GM23248 (cell line): ENCODE measurements around the gene UBE2R2. TPM values are rescaled to one million over a fixed set of nuclear protein-coding genes. Genes with fewer than 3 reads are reported as not detected.

Experiments
- DNase-seq: peaks from one replicate; pipeline ENCODE4 v3.0.0-alpha.2; 2015
- H2AFZ ChIP-seq: fragments of 200-600 bp; sonication (generic); 2 replicates; pipeline ENCODE4 v1.6.1; 2016; ENCODE audit warnings: antibody characterized with exemption
- H3F3A ChIP-seq: fragments of 200-600 bp; sonication (generic); 2 replicates; pipeline ENCODE4 v1.6.1; 2016; ENCODE audit warnings: mild to moderate bottlenecking, antibody characterized with exemption, mixed run types; ENCODE audit not compliant: insufficient read depth
- H3K27ac ChIP-seq: fragments of 200-600 bp; sonication (generic); 2 replicates; pipeline ENCODE4 v1.5.1; 2016; ENCODE audit warnings: mild to moderate bottlenecking
- H3K27me3 ChIP-seq: fragments of 200-600 bp; sonication (generic); replicated peaks from 2 replicates; pipeline ENCODE4 v1.6.1; 2016; ENCODE audit warnings: mild to moderate bottlenecking; ENCODE audit not compliant: insufficient read depth
- H3K36me3 ChIP-seq: fragments of 200-600 bp; sonication (generic); 2 replicates; pipeline ENCODE4 v1.6.1; 2016; ENCODE audit warnings: low read depth, mild to moderate bottlenecking
- H3K4me1 ChIP-seq: fragments of 200-600 bp; sonication (generic); 2 replicates; pipeline ENCODE4 v1.6.1; 2016; ENCODE audit warnings: mild to moderate bottlenecking; ENCODE audit not compliant: insufficient read depth
- H3K4me2 ChIP-seq: fragments of 200-600 bp; sonication (generic); one replicate; pipeline ENCODE4 v1.6.1; 2016; ENCODE audit warnings: mild to moderate bottlenecking; ENCODE audit not compliant: unreplicated experiment
- H3K4me3 ChIP-seq: fragments of 200-600 bp; sonication (generic); 2 replicates; pipeline ENCODE4 v1.5.1; 2016; ENCODE audit warnings: mild to moderate bottlenecking
- H3K79me2 ChIP-seq: fragments of 200-600 bp; sonication (generic); 2 replicates; pipeline ENCODE4 v1.6.1; 2016; ENCODE audit warnings: mild to moderate bottlenecking; ENCODE audit not compliant: insufficient read depth
- H3K9ac ChIP-seq: fragments of 200-600 bp; sonication (generic); 2 replicates; pipeline ENCODE4 v1.6.1; 2016; ENCODE audit warnings: mild to moderate bottlenecking
- H3K9me2 ChIP-seq: fragments of 200-600 bp; sonication (generic); 2 replicates; pipeline ENCODE4 v1.6.1; 2016; ENCODE audit warnings: mixed run types, mild to moderate bottlenecking, moderate library complexity; ENCODE audit not compliant: insufficient read depth
- H3K9me3 ChIP-seq: fragments of 200-600 bp; sonication (generic); one replicate; pipeline ENCODE4 v1.6.1; 2017; ENCODE audit warnings: low read depth
- H4K20me1 ChIP-seq: fragments of 200-600 bp; sonication (generic); 2 replicates; pipeline ENCODE4 v1.6.0; 2016; ENCODE audit not compliant: insufficient read depth
- EZH2 ChIP-seq: fragments of 200-600 bp; sonication (generic); IDR thresholded peaks from 2 replicates; pipeline ENCODE4 v1.6.1; 2018; ENCODE audit warnings: antibody characterized with exemption, mild to moderate bottlenecking; ENCODE audit not compliant: insufficient read depth, poor library complexity, severe bottlenecking
- EZH2phosphoT487 ChIP-seq: fragments of 200-600 bp; sonication (generic); IDR thresholded peaks from 2 replicates; pipeline ENCODE4 v1.6.1; 2018; ENCODE audit warnings: antibody characterized with exemption, moderate library complexity, mild to moderate bottlenecking, low read depth; ENCODE audit not compliant: insufficient read depth
- WGBS, 2 experiments: methylation state at CpG; one replicate each; pipeline ENCODE4 v1.1.6; 2015 to 2017; ENCODE audit warnings: low lambda C conversion rate in 2 of 2, low coverage in 1 of 2; ENCODE audit errors: missing lambda C conversion rate in 2 of 2; 5-methylcytosine and 5-hydroxymethylcytosine counted together
- in situ Hi-C: fragments of 300-500 bp; cut with MboI; formaldehyde crosslinking; loops from 2 replicates; pipeline ENCODE4 v1.15.0; 2020
- polyA plus RNA-seq: library from polyadenylated mRNA; unstranded; fragments of >200 nt; fragmentation: Nextera tagmentation; extraction: Ambion mirVana; gene quantifications from 2 replicates; pipeline ENCODE4 v1.2.1, GENCODE V29; 2016
- total RNA-seq: library from RNA; depleted of rRNA; stranded (reverse); fragments of >200 nt; shearing (Covaris generic); gene quantifications from 2 replicates; pipeline ENCODE4 v1.2.3, GENCODE V29; 2014

The UBE2R2 gene
- total and polyA plus RNA-seq, 2 experiments from 2014 or later = 16.0 to 18.9 TPM

GRCh38 chr9:33921967-33922895 is 105.3 kb downstream of the UBE2R2 start:
- H3K27me3 ChIP-seq = no peaks in the 10 kb centered on the region
- in situ Hi-C loops = no loop called here

DNA sequence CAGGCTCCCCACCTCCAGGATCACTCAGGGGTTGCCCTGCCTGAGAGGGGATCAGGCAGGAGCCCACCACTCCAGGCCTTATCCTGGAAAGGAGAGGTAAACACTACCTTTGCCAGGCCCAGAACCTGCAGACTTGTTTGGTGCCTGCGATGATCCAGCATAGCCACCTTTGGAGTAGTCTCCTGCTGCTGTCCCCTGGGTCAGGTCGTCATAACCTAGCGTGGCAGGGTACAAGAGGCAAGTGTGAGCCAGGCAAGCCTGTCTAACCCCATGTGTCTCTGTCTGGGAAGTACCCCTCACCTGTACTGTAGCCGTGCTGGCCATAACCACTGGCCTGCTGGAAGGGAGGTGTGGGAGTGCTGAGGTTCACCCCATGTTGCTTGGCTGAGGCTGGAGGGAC is 106.1 kb downstream of the UBE2R2 start:
- 93 to 98% methylated on average over 4 of the region's 4 CpGs for WGBS, 2 experiments
- no peak overlapping the region for H3K9ac ChIP-seq

More at GRCh38 chr9:33921967-33922895, 105.3 kb downstream of the UBE2R2 start:
- Histone ChIP-seq H3K9ac (no peak overlapping the region), H3K4me3 (no peak overlapping the region), H2AFZ (no peak overlapping the region), H3K9me3 (no peaks in the 10 kb centered on the region), H3K4me1 (no peaks in the 10 kb centered on the region), H3F3A (peaks cover 71% of the 10 kb centered on the region), H3K4me2 (no peak overlapping the region), H3K27ac (no peak overlapping the region), H3K79me2 (peaks cover 28% of the 10 kb centered on the region), H3K36me3 (peaks cover 55% of the 10 kb centered on the region; the same call in 1 of the 2 replicates), H3K9me2 (no peaks in the 10 kb centered on the region), H4K20me1 (no peaks in the 10 kb centered on the region)
- peak; percentile 58 for DNase-seq
- WGBS, 2 experiments = 84 to 86% methylated on average over 13 to 14 of the region's 14 CpGs
- TF ChIP-seq EZH2phosphoT487 = no peak
- no peak for TF ChIP-seq EZH2

DNA sequence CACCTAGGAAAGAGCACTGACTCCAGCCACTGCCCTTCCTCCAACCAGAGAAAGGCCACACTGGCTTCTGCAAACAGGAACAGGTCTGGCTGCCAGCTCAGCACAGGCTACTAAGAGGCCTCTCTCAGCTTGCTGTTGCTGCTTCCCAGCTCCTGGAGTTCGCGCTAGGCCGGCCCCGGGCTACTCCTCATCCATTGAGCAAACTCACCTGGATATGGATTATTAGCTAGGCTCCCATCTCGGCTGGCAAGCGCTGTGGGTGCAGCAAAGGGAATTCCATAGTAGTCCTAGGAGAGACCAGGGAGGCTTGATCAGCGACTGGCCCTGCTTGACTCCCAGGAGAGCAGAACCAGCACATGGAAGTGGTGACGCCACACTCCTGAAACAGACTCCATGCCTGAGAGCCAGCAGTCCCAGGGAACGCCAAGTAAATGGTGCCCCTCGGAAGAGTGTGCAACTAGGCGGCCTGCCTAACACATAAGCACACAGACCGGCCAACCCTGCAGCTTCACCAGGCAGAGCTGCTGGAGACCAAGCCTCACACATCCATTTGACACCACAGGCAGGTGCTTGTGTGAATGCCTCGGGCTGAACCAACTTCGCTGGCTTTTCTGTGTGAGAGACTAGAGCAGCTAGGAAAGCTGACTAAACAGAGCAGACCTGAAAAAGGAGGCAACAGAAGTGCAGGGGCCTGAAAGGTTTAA is 107.2 kb downstream of the UBE2R2 start:
- no peak for DNase-seq
- WGBS, 2 experiments = 72 to 73% methylated on average over 14 of the region's 14 CpGs
- Histone ChIP-seq H3K9me2 (no peaks in the 10 kb centered on the region), H3K27me3 (no peaks in the 10 kb centered on the region), H3K4me2 (no peak overlapping the region), H3K79me2 (peaks cover 20% of the 10 kb centered on the region; the same call in 1 of the 2 replicates), H3K36me3 (peaks cover 39% of the 10 kb centered on the region; the same call in 1 of the 2 replicates), H4K20me1 (no peaks in the 10 kb centered on the region), H3K4me3 (no peak overlapping the region), H2AFZ (no peak overlapping the region), H3F3A (peaks cover 52% of the 10 kb centered on the region), H3K27ac (no peak overlapping the region), H3K9me3 (no peaks in the 10 kb centered on the region), H3K4me1 (no peaks in the 10 kb centered on the region), H3K9ac (no peak overlapping the region)
- in situ Hi-C loops = no loop called here
- TF ChIP-seq EZH2 (no peak), EZH2phosphoT487 (no peak)

More for the DNA sequence above, 106.1 kb downstream of the UBE2R2 start:
- Histone ChIP-seq H3K4me2 (no peak overlapping the region), H3K27ac (no peak overlapping the region), H3K27me3 (no peaks in the 10 kb centered on the region), H2AFZ (no peak overlapping the region), H3K9me3 (no peaks in the 10 kb centered on the region), H3K36me3 (peaks cover 47% of the 10 kb centered on the region; the same call in 1 of the 2 replicates), H3K9me2 (no peaks in the 10 kb centered on the region), H3K4me1 (no peaks in the 10 kb centered on the region), H3F3A (peaks cover 63% of the 10 kb centered on the region), H3K79me2 (peaks cover 20% of the 10 kb centered on the region), H3K4me3 (no peak overlapping the region), H4K20me1 (no peaks in the 10 kb centered on the region)
- TF ChIP-seq EZH2 (no peak), EZH2phosphoT487 (no peak)
- no peak for DNase-seq
- in situ Hi-C loops = no loop called here

- no peak overlapping the region for H3K4me2 ChIP-seq
- 51 to 54% methylated on average over 17 of the region's 17 CpGs for WGBS, 2 experiments
- H3F3A ChIP-seq = peaks cover 42% of the 10 kb centered on the region; the same call in 1 of the 2 replicates
- no peaks in the 10 kb centered on the region for H3K9me3 ChIP-seq
- in situ Hi-C loops = no loop called here
- H3K9ac ChIP-seq = no peak overlapping the region
- no peak overlapping the region for H2AFZ ChIP-seq
- no peaks in the 10 kb centered on the region for H3K4me1 ChIP-seq
- H3K36me3 ChIP-seq = peaks cover 34% of the 10 kb centered on the region; the same call in 1 of the 2 replicates
- no peaks in the 10 kb centered on the region for H4K20me1 ChIP-seq
- DNase-seq = peak; percentile 77
- H3K9me2 ChIP-seq = no peaks in the 10 kb centered on the region
- H3K4me3 ChIP-seq = no peak overlapping the region
- H3K27ac ChIP-seq = no peak overlapping the region
- TF ChIP-seq EZH2 (no peak), EZH2phosphoT487 (no peak)
- H3K27me3 ChIP-seq = no peaks in the 10 kb centered on the region
- H3K79me2 ChIP-seq = peaks cover 23% of the 10 kb centered on the region
These were observed 108.2 kb downstream of the UBE2R2 start for GRCh38 chr9:33924978-33925797.
